ENCODE measurements around the gene ADCY2. TPM values are rescaled to one million over a fixed set of nuclear protein-coding genes. Genes with fewer than 3 reads are reported as not detected.

ADCY2 gene
- total and polyA plus RNA-seq, 2 experiments from 2014 or later, result 23.8 to 74.9 TPM

DNA sequence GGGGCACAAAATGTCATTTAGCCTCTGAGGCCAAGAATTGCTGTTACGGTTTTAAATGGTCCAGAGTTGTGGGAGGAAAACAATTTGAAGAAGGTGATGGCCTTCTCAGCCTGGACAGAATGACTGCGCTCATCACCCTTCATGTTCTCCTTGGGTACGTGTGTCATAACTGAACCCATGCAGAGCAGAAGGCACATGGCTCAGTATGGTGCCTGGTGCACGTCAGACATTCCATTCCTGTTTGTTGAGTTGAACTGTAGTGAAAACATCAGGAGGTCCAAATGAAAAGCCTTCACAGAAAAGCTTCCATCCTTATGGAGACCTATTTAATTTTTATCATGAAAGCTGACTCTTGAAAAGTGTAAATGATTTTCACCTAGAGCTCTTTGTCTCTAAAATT is 321.8 kb downstream of the ADCY2 start:
- no peak overlapping the region for H3K27ac Mint-ChIP-seq
- H3K79me2 ChIP-seq (replicated peaks; ENCODE audit: insufficient read depth), result no peaks in the 10 kb centered on the region
- peaks cover 15% of the 10 kb centered on the region; the same call in 2 of the 3 replicates for H3K4me1 Mint-ChIP-seq
- no peaks in the 10 kb centered on the region for H3K27me3 ChIP-seq (ENCODE audit: insufficient read depth)
- no peak overlapping the region for H2AFZ ChIP-seq
- peaks cover 12% of the 10 kb centered on the region for H3K36me3 ChIP-seq (ENCODE audit: insufficient read depth)
- H3K36me3 Mint-ChIP-seq (ENCODE audit: low read depth), result peaks cover 60% of the 10 kb centered on the region
- H3K9me3 Mint-ChIP-seq, result no peaks in the 10 kb centered on the region; the same call in 2 of the 3 replicates
- peaks cover 6% of the 10 kb centered on the region; the same call in 1 of the 2 replicates for H3K4me1 ChIP-seq (ENCODE audit: insufficient read depth)
- H4K20me1 ChIP-seq (replicated peaks; ENCODE audit: insufficient read depth), result no peaks in the 10 kb centered on the region
- no peak overlapping the region for H3K27ac ChIP-seq (ENCODE audit: low read depth)
- no peak overlapping the region for H3K4me2 ChIP-seq
- H3K9me2 ChIP-seq (ENCODE audit: insufficient read depth), result no peaks in the 10 kb centered on the region
- TF ChIP-seq ZNF331 (CRISPR knock-in tag; IDR thresholded peaks at IDR 0.05; ENCODE audit: low read depth) (no peak), ZNF114 (CRISPR knock-in tag; IDR thresholded peaks at IDR 0.05) (no peak), EZH2 (IDR thresholded peaks at IDR 0.05; ENCODE audit: low read depth, unreplicated experiment) (no peak), POLR2AphosphoS5 (IDR thresholded peaks at IDR 0.05; ENCODE audit: low read depth) (no peak), NANOG (IDR thresholded peaks at IDR 0.05; ENCODE audit: borderline replicate concordance) (no peak), STAT1 (IDR thresholded peaks at IDR 0.05; ENCODE audit: unreplicated experiment) (no peak), EZH2phosphoT487 (IDR thresholded peaks at IDR 0.05; ENCODE audit: unreplicated experiment) (no peak), JUNB (IDR thresholded peaks at IDR 0.05; ENCODE audit: unreplicated experiment) (no peak), CREB1 (CRISPR knock-in tag; IDR thresholded peaks at IDR 0.05; ENCODE audit: low read depth) (no peak)
- TF ChIP-seq, protein P1, sequence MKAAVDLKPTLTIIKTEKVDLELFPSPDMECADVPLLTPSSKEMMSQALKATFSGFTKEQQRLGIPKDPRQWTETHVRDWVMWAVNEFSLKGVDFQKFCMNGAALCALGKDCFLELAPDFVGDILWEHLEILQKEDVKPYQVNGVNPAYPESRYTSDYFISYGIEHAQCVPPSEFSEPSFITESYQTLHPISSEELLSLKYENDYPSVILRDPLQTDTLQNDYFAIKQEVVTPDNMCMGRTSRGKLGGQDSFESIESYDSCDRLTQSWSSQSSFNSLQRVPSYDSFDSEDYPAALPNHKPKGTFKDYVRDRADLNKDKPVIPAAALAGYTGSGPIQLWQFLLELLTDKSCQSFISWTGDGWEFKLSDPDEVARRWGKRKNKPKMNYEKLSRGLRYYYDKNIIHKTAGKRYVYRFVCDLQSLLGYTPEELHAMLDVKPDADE (IDR thresholded peaks at IDR 0.05), result no peak
- TF ChIP-seq, protein P2, sequence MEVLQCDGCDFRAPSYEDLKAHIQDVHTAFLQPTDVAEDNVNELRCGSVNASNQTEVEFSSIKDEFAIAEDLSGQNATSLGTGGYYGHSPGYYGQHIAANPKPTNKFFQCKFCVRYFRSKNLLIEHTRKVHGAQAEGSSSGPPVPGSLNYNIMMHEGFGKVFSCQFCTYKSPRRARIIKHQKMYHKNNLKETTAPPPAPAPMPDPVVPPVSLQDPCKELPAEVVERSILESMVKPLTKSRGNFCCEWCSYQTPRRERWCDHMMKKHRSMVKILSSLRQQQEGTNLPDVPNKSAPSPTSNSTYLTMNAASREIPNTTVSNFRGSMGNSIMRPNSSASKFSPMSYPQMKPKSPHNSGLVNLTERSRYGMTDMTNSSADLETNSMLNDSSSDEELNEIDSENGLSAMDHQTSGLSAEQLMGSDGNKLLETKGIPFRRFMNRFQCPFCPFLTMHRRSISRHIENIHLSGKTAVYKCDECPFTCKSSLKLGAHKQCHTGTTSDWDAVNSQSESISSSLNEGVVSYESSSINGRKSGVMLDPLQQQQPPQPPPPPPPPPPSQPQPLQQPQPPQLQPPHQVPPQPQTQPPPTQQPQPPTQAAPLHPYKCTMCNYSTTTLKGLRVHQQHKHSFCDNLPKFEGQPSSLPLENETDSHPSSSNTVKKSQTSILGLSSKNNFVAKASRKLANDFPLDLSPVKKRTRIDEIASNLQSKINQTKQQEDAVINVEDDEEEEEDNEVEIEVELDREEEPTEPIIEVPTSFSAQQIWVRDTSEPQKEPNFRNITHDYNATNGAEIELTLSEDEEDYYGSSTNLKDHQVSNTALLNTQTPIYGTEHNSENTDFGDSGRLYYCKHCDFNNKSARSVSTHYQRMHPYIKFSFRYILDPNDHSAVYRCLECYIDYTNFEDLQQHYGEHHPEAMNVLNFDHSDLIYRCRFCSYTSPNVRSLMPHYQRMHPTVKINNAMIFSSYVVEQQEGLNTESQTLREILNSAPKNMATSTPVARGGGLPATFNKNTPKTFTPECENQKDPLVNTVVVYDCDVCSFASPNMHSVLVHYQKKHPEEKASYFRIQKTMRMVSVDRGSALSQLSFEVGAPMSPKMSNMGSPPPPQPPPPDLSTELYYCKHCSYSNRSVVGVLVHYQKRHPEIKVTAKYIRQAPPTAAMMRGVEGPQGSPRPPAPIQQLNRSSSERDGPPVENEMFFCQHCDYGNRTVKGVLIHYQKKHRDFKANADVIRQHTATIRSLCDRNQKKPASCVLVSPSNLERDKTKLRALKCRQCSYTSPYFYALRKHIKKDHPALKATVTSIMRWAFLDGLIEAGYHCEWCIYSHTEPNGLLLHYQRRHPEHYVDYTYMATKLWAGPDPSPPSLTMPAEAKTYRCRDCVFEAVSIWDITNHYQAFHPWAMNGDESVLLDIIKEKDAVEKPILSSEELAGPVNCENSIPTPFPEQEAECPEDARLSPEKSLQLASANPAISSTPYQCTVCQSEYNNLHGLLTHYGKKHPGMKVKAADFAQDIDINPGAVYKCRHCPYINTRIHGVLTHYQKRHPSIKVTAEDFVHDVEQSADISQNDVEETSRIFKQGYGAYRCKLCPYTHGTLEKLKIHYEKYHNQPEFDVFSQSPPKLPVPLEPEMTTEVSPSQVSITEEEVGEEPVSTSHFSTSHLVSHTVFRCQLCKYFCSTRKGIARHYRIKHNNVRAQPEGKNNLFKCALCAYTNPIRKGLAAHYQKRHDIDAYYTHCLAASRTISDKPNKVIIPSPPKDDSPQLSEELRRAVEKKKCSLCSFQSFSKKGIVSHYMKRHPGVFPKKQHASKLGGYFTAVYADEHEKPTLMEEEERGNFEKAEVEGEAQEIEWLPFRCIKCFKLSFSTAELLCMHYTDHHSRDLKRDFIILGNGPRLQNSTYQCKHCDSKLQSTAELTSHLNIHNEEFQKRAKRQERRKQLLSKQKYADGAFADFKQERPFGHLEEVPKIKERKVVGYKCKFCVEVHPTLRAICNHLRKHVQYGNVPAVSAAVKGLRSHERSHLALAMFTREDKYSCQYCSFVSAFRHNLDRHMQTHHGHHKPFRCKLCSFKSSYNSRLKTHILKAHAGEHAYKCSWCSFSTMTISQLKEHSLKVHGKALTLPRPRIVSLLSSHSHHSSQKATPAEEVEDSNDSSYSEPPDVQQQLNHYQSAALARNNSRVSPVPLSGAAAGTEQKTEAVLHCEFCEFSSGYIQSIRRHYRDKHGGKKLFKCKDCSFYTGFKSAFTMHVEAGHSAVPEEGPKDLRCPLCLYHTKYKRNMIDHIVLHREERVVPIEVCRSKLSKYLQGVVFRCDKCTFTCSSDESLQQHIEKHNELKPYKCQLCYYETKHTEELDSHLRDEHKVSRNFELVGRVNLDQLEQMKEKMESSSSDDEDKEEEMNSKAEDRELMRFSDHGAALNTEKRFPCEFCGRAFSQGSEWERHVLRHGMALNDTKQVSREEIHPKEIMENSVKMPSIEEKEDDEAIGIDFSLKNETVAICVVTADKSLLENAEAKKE (CRISPR knock-in tag; IDR thresholded peaks at IDR 0.05), result no peak
- TF ChIP-seq, protein P3, sequence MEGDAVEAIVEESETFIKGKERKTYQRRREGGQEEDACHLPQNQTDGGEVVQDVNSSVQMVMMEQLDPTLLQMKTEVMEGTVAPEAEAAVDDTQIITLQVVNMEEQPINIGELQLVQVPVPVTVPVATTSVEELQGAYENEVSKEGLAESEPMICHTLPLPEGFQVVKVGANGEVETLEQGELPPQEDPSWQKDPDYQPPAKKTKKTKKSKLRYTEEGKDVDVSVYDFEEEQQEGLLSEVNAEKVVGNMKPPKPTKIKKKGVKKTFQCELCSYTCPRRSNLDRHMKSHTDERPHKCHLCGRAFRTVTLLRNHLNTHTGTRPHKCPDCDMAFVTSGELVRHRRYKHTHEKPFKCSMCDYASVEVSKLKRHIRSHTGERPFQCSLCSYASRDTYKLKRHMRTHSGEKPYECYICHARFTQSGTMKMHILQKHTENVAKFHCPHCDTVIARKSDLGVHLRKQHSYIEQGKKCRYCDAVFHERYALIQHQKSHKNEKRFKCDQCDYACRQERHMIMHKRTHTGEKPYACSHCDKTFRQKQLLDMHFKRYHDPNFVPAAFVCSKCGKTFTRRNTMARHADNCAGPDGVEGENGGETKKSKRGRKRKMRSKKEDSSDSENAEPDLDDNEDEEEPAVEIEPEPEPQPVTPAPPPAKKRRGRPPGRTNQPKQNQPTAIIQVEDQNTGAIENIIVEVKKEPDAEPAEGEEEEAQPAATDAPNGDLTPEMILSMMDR (conservative IDR thresholded peaks at IDR 0.05; ENCODE audit: low read depth in 2 of 2), result no peak
- TF ChIP-seq, protein P4, sequence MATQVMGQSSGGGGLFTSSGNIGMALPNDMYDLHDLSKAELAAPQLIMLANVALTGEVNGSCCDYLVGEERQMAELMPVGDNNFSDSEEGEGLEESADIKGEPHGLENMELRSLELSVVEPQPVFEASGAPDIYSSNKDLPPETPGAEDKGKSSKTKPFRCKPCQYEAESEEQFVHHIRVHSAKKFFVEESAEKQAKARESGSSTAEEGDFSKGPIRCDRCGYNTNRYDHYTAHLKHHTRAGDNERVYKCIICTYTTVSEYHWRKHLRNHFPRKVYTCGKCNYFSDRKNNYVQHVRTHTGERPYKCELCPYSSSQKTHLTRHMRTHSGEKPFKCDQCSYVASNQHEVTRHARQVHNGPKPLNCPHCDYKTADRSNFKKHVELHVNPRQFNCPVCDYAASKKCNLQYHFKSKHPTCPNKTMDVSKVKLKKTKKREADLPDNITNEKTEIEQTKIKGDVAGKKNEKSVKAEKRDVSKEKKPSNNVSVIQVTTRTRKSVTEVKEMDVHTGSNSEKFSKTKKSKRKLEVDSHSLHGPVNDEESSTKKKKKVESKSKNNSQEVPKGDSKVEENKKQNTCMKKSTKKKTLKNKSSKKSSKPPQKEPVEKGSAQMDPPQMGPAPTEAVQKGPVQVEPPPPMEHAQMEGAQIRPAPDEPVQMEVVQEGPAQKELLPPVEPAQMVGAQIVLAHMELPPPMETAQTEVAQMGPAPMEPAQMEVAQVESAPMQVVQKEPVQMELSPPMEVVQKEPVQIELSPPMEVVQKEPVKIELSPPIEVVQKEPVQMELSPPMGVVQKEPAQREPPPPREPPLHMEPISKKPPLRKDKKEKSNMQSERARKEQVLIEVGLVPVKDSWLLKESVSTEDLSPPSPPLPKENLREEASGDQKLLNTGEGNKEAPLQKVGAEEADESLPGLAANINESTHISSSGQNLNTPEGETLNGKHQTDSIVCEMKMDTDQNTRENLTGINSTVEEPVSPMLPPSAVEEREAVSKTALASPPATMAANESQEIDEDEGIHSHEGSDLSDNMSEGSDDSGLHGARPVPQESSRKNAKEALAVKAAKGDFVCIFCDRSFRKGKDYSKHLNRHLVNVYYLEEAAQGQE (IDR thresholded peaks at IDR 0.05; ENCODE audit: unreplicated experiment), result no peak
- H3K4me3 Mint-ChIP-seq, result no peak overlapping the region
- DNase-seq (ENCODE audit: low spot score), result no peak
- peaks cover 2% of the 10 kb centered on the region for H3K27me3 Mint-ChIP-seq (ENCODE audit: insufficient read depth, low read depth, poor library complexity)
- H3K4me3 ChIP-seq, result no peak overlapping the region
- ATAC-seq, result no peak
- H3F3A ChIP-seq (replicated peaks; ENCODE audit: low read depth), result no peaks in the 10 kb centered on the region

All from GM23338 (cell line).